Stomach (tissue), 9 donors: Measurements from ENCODE around the gene DLG2. TPM values are rescaled to one million over a fixed set of nuclear protein-coding genes. Genes with fewer than 3 reads are reported as not detected.

Experiments used
- DNase-seq, 2 donors: peaks; one replicate each; pipeline versions ENCODE4 v3.0.0 to v3.0.0-alpha.2; 2013 to 2019
- H3K27ac ChIP-seq, 5 donors: fragments of 200-600 bp in 4 of 5; sonication (generic) in 4 of 5; one replicate each; pipeline ENCODE4 v1.5.1; 2013 to 2019; ENCODE audit warnings: mild to moderate bottlenecking in 1 of 5, moderate library complexity in 1 of 5
- H3K27me3 ChIP-seq, 3 donors: fragments of 200-600 bp; sonication (generic); one replicate each; pipeline ENCODE4 v1.5.1; 2017 to 2019; ENCODE audit warnings: mixed run types in 1 of 3
- H3K36me3 ChIP-seq, 4 donors: fragments of 200-600 bp; sonication (generic); 1 replicate in 3 of 4; 2 replicates in 1 of 4; pipeline ENCODE4 v1.5.1; 2016 to 2019
- H3K4me1 ChIP-seq, 4 donors: fragments of 200-600 bp; sonication (generic); one replicate each; pipeline ENCODE4 v1.5.1; 2016 to 2019
- H3K4me3 ChIP-seq, 4 donors: fragments of 200-600 bp; sonication (generic) in 3 of 4; one replicate each; pipeline ENCODE4 v1.5.1; 2016 to 2019; ENCODE audit warnings: mild to moderate bottlenecking in 1 of 4
- H3K9me3 ChIP-seq, 4 donors: fragments of 200-600 bp; sonication (generic); one replicate each; pipeline ENCODE4 v1.5.1; 2016 to 2019
- CTCF ChIP-seq, 7 experiments: fragments of 450-650 bp in 4 of 7; fragments of 200-600 bp in 3 of 7; sonication (generic) in 3 of 7; IDR thresholded peaks; one replicate each; pipeline ENCODE4 v1.5.1; 2016 to 2019; ENCODE audit warnings: antibody characterized with exemption in 7 of 7, control low read depth in 2 of 7, mild to moderate bottlenecking in 1 of 7
- EP300 ChIP-seq: sonication (generic); formaldehyde crosslinking; IDR thresholded peaks from one replicate; pipeline ENCODE4 v1.6.1; 2017; ENCODE audit warnings: antibody characterized with exemption
- POLR2A ChIP-seq, 4 donors: fragments of 450-650 bp; IDR thresholded peaks; one replicate each; pipeline ENCODE4 v1.6.1; 2016; ENCODE audit warnings: antibody characterized with exemption in 4 of 4, control low read depth in 2 of 4, mild to moderate bottlenecking in 1 of 4, moderate library complexity in 1 of 4
- POLR2AphosphoS5 ChIP-seq, 3 donors: sonication (generic); formaldehyde crosslinking; IDR thresholded peaks; one replicate each; pipeline ENCODE4 v1.6.1; 2016; ENCODE audit warnings: antibody characterized with exemption in 3 of 3
- WGBS, 5 donors: extraction: QIAGEN DNeasy Blood & Tissue Kit in 3 of 5; methylation state at CpG; one replicate each; pipeline versions ENCODE4 v1.1.5 to v1.1.7; 2013 to 2018; 5-methylcytosine and 5-hydroxymethylcytosine counted together
- intact Hi-C: fragments of 100-400 bp; cut with DNase I; formaldehyde crosslinking; loops from one replicate; pipeline ENCODE4 v1.15.1; 2023; ENCODE audit warnings: low total_unique reads
- polyA plus RNA-seq, 3 donors: library from polyadenylated mRNA; stranded (reverse); fragments of 200-250 nt; gene quantifications; one replicate each; pipeline ENCODE4 v1.2.3, GENCODE V29; 2013
- total RNA-seq, 5 donors: library from RNA; depleted of rRNA; stranded (reverse); fragments of >200 nt; gene quantifications; one replicate each; pipeline versions ENCODE4 v1.1.0 to v1.2.3, GENCODE V29; 2014 to 2016
- donor health status: healthy with polysubstance abuse.
- donor health status: Bipolar disorder and iron deficiency.
- donor health status: healthy.

Gene DLG2
- total and polyA plus RNA-seq, 8 donors: 1.3 to 19.1 (median 3.5) TPM

DNA sequence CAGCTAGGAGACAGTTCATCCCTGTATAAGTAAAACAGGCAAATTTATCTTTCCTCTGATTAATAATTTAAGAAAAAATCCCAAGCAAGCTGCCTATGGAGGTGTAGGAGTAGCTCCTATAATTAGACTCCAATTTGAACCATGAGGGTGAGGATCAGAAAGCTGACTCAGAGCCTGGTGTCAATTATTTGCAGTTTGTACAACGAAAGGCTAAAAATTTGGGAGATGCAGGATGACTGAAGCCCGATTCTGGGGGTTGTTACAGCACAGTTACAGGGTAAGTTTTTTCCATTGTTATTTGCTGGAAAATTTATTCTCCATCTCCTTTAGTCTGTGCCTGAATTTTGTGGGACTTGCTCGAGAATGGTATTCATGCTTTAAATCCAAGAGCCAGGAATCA, 1981.6 kb downstream of the DLG2 start:
- intact Hi-C loops: no loop called here
- Histone ChIP-seq H3K4me3 (no peak overlapping the region), H3K4me1 (no peaks in the 10 kb centered on the region), H3K27ac (no peak overlapping the region), H3K9me3 (no peaks in the 10 kb centered on the region), H3K36me3 (no peaks in the 10 kb centered on the region), H3K27me3 (no peaks in the 10 kb centered on the region)
- no peak for DNase-seq
- TF ChIP-seq POLR2A (IDR thresholded peaks at IDR 0.05) (no peak), EP300 (no peak), CTCF (IDR thresholded peaks at IDR 0.05) (no peak)
- 74 to 86% (median 80%) methylated on average over 3 of the region's 3 CpGs for WGBS, 5 donors

- Histone ChIP-seq H3K4me3 (no peak overlapping the region), H3K9me3 (no peaks in the 10 kb centered on the region), H3K27ac (no peak overlapping the region), H3K4me1 (no peaks in the 10 kb centered on the region), H3K36me3 (no peaks in the 10 kb centered on the region), H3K27me3 (no peaks in the 10 kb centered on the region)
- intact Hi-C loops: no loop called here
- no peak for DNase-seq
- no peak for TF ChIP-seq EP300
- no peak for TF ChIP-seq CTCF (IDR thresholded peaks at IDR 0.05)
- TF ChIP-seq POLR2A (IDR thresholded peaks at IDR 0.05): no peak
- TF ChIP-seq POLR2AphosphoS5 (IDR thresholded peaks at IDR 0.05): no peak
- WGBS, 5 donors: 75 to 85% (median 80%) methylated on average over 1 of the region's 1 CpG
These were observed 1984.0 kb downstream of the DLG2 start for GRCh38 chr11:83643115-83643514.

DNA sequence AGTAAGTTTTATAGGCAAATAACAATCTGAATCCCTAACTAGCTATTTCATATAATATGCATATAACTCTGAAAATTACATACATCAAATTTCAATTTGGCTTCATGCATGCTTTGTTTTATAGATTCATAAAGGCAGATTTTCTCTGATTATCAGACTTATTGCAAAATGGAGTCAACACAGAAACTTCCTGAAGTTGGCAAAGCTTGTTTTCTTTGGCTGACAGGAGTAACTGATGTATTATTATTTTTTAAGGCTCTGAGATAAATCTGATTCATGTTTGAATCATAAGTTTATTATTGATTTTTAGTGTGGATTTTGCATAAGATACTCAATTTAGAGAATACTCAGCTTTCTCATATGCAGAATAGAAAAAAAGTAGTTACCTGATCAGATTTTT, 1984.6 kb downstream of the DLG2 start:
- Histone ChIP-seq H3K27me3 (no peaks in the 10 kb centered on the region), H3K9me3 (no peaks in the 10 kb centered on the region), H3K4me1 (no peaks in the 10 kb centered on the region), H3K36me3 (no peaks in the 10 kb centered on the region), H3K4me3 (no peak overlapping the region), H3K27ac (no peak overlapping the region)
- DNase-seq: no peak
- intact Hi-C loops: no loop called here
- TF ChIP-seq EP300 (no peak), POLR2AphosphoS5 (IDR thresholded peaks at IDR 0.05) (no peak), POLR2A (IDR thresholded peaks at IDR 0.05) (no peak)

- no peaks in the 10 kb centered on the region for H3K4me1 ChIP-seq
- H3K4me3 ChIP-seq: no peak overlapping the region
- H3K27ac ChIP-seq: peak overlapping the region in 1 of 5 donors; percentile 8
- intact Hi-C loops: no loop called here
- TF ChIP-seq CTCF (IDR thresholded peaks at IDR 0.05) (no peak), EP300 (no peak), POLR2AphosphoS5 (IDR thresholded peaks at IDR 0.05) (no peak), POLR2A (IDR thresholded peaks at IDR 0.05) (no peak)
- 40 to 60% (median 55%) methylated on average over 4 to 7 of the region's 7 CpGs for WGBS, 5 donors
- H3K36me3 ChIP-seq: no peaks in the 10 kb centered on the region
- DNase-seq: peak in 1 of 2 donors; percentile 60
- no peaks in the 10 kb centered on the region for H3K9me3 ChIP-seq
- H3K27me3 ChIP-seq: no peaks in the 10 kb centered on the region
These were observed 1985.6 kb downstream of the DLG2 start for GRCh38 chr11:83641511-83641910.

GRCh38 chr11:83639995-83640758, 1987.0 kb downstream of the DLG2 start:
- WGBS, 5 donors: 72 to 83% (median 74%) methylated on average over 5 of the region's 5 CpGs
- Histone ChIP-seq H3K36me3 (no peaks in the 10 kb centered on the region), H3K27ac (peak overlapping the region in 1 of 5 donors; percentile 8), H3K4me3 (no peak overlapping the region), H3K9me3 (no peaks in the 10 kb centered on the region), H3K27me3 (no peaks in the 10 kb centered on the region), H3K4me1 (no peaks in the 10 kb centered on the region)
- TF ChIP-seq CTCF (IDR thresholded peaks at IDR 0.05) (no peak), POLR2A (IDR thresholded peaks at IDR 0.05) (no peak), EP300 (no peak), POLR2AphosphoS5 (IDR thresholded peaks at IDR 0.05) (no peak)
- DNase-seq: peak in 1 of 2 donors; percentile 25
- intact Hi-C loops: no loop called here
